CD14-positive monocyte (primary cell): Measurements from ENCODE around the gene HTR6. TPM values are rescaled to one million over a fixed set of nuclear protein-coding genes. Genes with fewer than 3 reads are reported as not detected.

Experiments used
- DNase-seq, 3 donors: peaks; one replicate each; pipeline ENCODE4 v3.0.0-alpha.2; 2011 to 2022
- H2AFZ ChIP-seq: 2 replicates; pipeline ENCODE4 v1.6.0; 2012; ENCODE audit warnings: mild to moderate bottlenecking, low read depth, low read length, inconsistent platforms; ENCODE audit not compliant: insufficient read depth, poor library complexity, severe bottlenecking
- H3K27ac ChIP-seq, 2 donors: 1 replicate in 1 of 2; 2 replicates in 1 of 2; pipeline ENCODE4 v1.5.1; 2012 to 2013; ENCODE audit warnings: low read length in 2 of 2, control low read depth in 1 of 2, inconsistent platforms in 1 of 2, low read depth in 1 of 2, mild to moderate bottlenecking in 1 of 2
- H3K27me3 ChIP-seq, 2 donors: one replicate each; pipeline versions ENCODE4 v1.6.0 to v1.6.1; 2011 to 2013; ENCODE audit warnings: low read length in 2 of 2; ENCODE audit not compliant: control insufficient read depth in 2 of 2, insufficient read depth in 2 of 2
- H3K36me3 ChIP-seq, 2 donors: replicated peaks in 1 of 2; 1 replicate in 1 of 2; 2 replicates in 1 of 2; pipeline versions ENCODE4 v1.5.1 to v1.6.1; 2012 to 2013; ENCODE audit warnings: low read length in 2 of 2, control low read depth in 1 of 2, inconsistent platforms in 1 of 2, mild to moderate bottlenecking in 1 of 2; ENCODE audit not compliant: insufficient read depth in 2 of 2, control insufficient read depth in 1 of 2
- H3K4me1 ChIP-seq, 2 donors: 1 replicate in 1 of 2; 2 replicates in 1 of 2; pipeline versions ENCODE4 v1.5.1 to v1.6.1; 2012 to 2013; ENCODE audit warnings: low read length in 2 of 2, control low read depth in 1 of 2, inconsistent platforms in 1 of 2, mild to moderate bottlenecking in 1 of 2, moderate library complexity in 1 of 2; ENCODE audit not compliant: insufficient read depth in 2 of 2, control insufficient read depth in 1 of 2
- H3K4me2 ChIP-seq: replicated peaks from 2 replicates; pipeline ENCODE3; 2012; ENCODE audit warnings: low read length, moderate library complexity, mild to moderate bottlenecking; ENCODE audit not compliant: poor library complexity, severe bottlenecking; ENCODE audit errors: extremely low read depth
- H3K4me3 ChIP-seq, 3 experiments: fragments of 200-600 bp in 1 of 3; sonication (generic) in 1 of 3; replicated peaks in 1 of 3; 1 replicate in 2 of 3; 2 replicates in 1 of 3; pipeline ENCODE4 v1.5.1; 2011 to 2013; ENCODE audit warnings: low read length in 3 of 3, mild to moderate bottlenecking in 3 of 3, control low read depth in 2 of 3, low read depth in 2 of 3, inconsistent platforms in 1 of 3, moderate library complexity in 1 of 3
- H3K79me2 ChIP-seq: 2 replicates; pipeline ENCODE4 v1.6.0; 2012; ENCODE audit warnings: mild to moderate bottlenecking, control low read depth, inconsistent platforms, low read length, moderate library complexity; ENCODE audit not compliant: insufficient read depth
- H3K9ac ChIP-seq: 2 replicates; pipeline ENCODE4 v1.6.0; 2017; ENCODE audit warnings: low read length, mild to moderate bottlenecking; ENCODE audit not compliant: insufficient read depth, poor library complexity, severe bottlenecking
- H3K9me3 ChIP-seq, 2 donors: replicated peaks in 1 of 2; 1 replicate in 1 of 2; 2 replicates in 1 of 2; pipeline versions ENCODE4 v1.5.1 to v1.6.1; 2012 to 2013; ENCODE audit warnings: low read length in 2 of 2, control low read depth in 1 of 2; ENCODE audit not compliant: control insufficient read depth in 1 of 2, insufficient read depth in 1 of 2
- H4K20me1 ChIP-seq: 2 replicates; pipeline ENCODE4 v1.6.0; 2012; ENCODE audit warnings: mild to moderate bottlenecking, low read length, control low read depth, moderate library complexity; ENCODE audit not compliant: insufficient read depth
- H3K27ac Mint-ChIP-seq, 7 donors: one replicate each; pipeline ENCODE4 v1.8.0; 2020; ENCODE audit warnings: mild to moderate bottlenecking in 7 of 7, mixed read lengths in 7 of 7, moderate library complexity in 6 of 7, inconsistent platforms in 2 of 7
- H3K27me3 Mint-ChIP-seq, 3 donors: one replicate each; pipeline ENCODE4 v1.8.0; 2021 to 2022; ENCODE audit warnings: low read depth in 3 of 3, mild to moderate bottlenecking in 3 of 3, mixed read lengths in 3 of 3, moderate library complexity in 3 of 3, inconsistent platforms in 1 of 3
- H3K36me3 Mint-ChIP-seq, 2 donors: one replicate each; pipeline ENCODE4 v1.8.0; 2020; ENCODE audit warnings: mixed read lengths in 2 of 2, inconsistent platforms in 1 of 2, mild to moderate bottlenecking in 1 of 2
- H3K4me1 Mint-ChIP-seq: one replicate; pipeline ENCODE4 v1.8.0; 2020; ENCODE audit warnings: mild to moderate bottlenecking, mixed read lengths
- H3K4me3 Mint-ChIP-seq, 2 donors: one replicate each; pipeline ENCODE4 v1.8.0; 2020; ENCODE audit warnings: mild to moderate bottlenecking in 2 of 2, mixed read lengths in 2 of 2, moderate library complexity in 1 of 2
- H3K9me3 Mint-ChIP-seq, 7 donors: one replicate each; pipeline ENCODE4 v1.8.0; 2020 to 2022; ENCODE audit warnings: mixed read lengths in 7 of 7, mild to moderate bottlenecking in 6 of 7, moderate library complexity in 6 of 7, inconsistent platforms in 2 of 7
- CTCF ChIP-seq: fragments of 200-600 bp; IDR thresholded peaks from one replicate; pipeline ENCODE4 v1.8.0; 2022; ENCODE audit warnings: antibody characterized with exemption, mild to moderate bottlenecking
- whole genome bisulfite sequencing: methylation state at CpG from one replicate; pipeline ENCODE4 v1.1.5; 2013; ENCODE audit warnings: missing lambda C conversion rate; ENCODE audit not compliant: insufficient coverage; 5-methylcytosine and 5-hydroxymethylcytosine counted together
- intact Hi-C, 2 donors: fragments of 100-400 bp; cut with micrococcal nuclease; formaldehyde crosslinking; loops; one replicate each; pipeline versions ENCODE4 v1.15.0 to v1.15.1; 2023
- polyA plus RNA-seq, 3 donors: library from polyadenylated mRNA; depleted of rRNA in 1 of 3; unstranded in 2 of 3; stranded (reverse) in 1 of 3; fragments of 300-500 nt in 2 of 3; fragments of >200 nt in 1 of 3; fragmentation: Illumina TruSeq in 2 of 3; gene quantifications; 1 replicate in 2 of 3; 2 replicates in 1 of 3; pipeline ENCODE4 v1.2.3, GENCODE V29; 2012 to 2021

Gene HTR6
- polyA plus RNA-seq, 3 donors = not detected

GRCh38 chr1:19712928-19713327, 48.3 kb downstream of the HTR6 start:
- Histone ChIP-seq H3K27me3 (no peaks in the 10 kb centered on the region), H3K27ac (no peak overlapping the region), H3K4me2 (no peak overlapping the region), H2AFZ (no peak overlapping the region), H3K9me3 (no peaks in the 10 kb centered on the region), H3K4me3 (no peak overlapping the region), H3K9ac (no peak overlapping the region), H3K4me1 (no peaks in the 10 kb centered on the region), H3K79me2 (no peaks in the 10 kb centered on the region), H4K20me1 (no peaks in the 10 kb centered on the region), H3K36me3 (peaks cover 0 to 10% of the 10 kb centered on the region in 2 donors)
- Mint-ChIP-seq H3K27me3 (peaks cover 0 to 3% (median 0%) of the 10 kb centered on the region in 3 donors), H3K36me3 (peaks cover 19 to 20% of the 10 kb centered on the region in 2 donors), H3K9me3 (no peaks in the 10 kb centered on the region), H3K4me3 (no peak overlapping the region), H3K4me1 (peaks cover 5% of the 10 kb centered on the region), H3K27ac (no peak overlapping the region)
- no peak for DNase-seq
- intact Hi-C loops = no loop called here
- 100% methylated on average over 2 of the region's 4 CpGs for WGBS
- no peak for TF ChIP-seq CTCF

GRCh38 chr1:19715334-19716203, 50.9 kb downstream of the HTR6 start:
- H3K27me3 Mint-ChIP-seq = peaks cover 0 to 2% (median 0%) of the 10 kb centered on the region in 3 donors
- peaks cover 10% of the 10 kb centered on the region in 2 donors for H3K36me3 Mint-ChIP-seq
- peaks cover 5% of the 10 kb centered on the region for H3K4me1 Mint-ChIP-seq
- H3K27me3 ChIP-seq = no peaks in the 10 kb centered on the region
- H3K9ac ChIP-seq = no peak overlapping the region
- peak overlapping the region in 1 of 7 donors; percentile 68 for H3K27ac Mint-ChIP-seq
- H2AFZ ChIP-seq = peak overlapping the region; percentile 24
- no peaks in the 10 kb centered on the region for H3K9me3 ChIP-seq
- no peaks in the 10 kb centered on the region for H3K4me1 ChIP-seq
- no peak overlapping the region for H3K4me2 ChIP-seq
- peak; percentile 75 to 82 (median 80) for DNase-seq
- H4K20me1 ChIP-seq = no peaks in the 10 kb centered on the region
- TF ChIP-seq CTCF = peak; percentile 84
- no peak overlapping the region for H3K27ac ChIP-seq
- WGBS = 20% methylated on average over 6 of the region's 12 CpGs
- H3K4me3 Mint-ChIP-seq = peak overlapping the region in 1 of 2 donors; percentile 15
- H3K4me3 ChIP-seq = no peak overlapping the region
- H3K9me3 Mint-ChIP-seq = no peaks in the 10 kb centered on the region
- no peaks in the 10 kb centered on the region for H3K79me2 ChIP-seq
- H3K36me3 ChIP-seq = peaks cover 0 to 9% of the 10 kb centered on the region in 2 donors
- intact Hi-C loops = no loop called here
